HFFc6 (cell line): ENCODE data around the gene KLHL22. TPM values are rescaled to one million over a fixed set of nuclear protein-coding genes. Genes with fewer than 3 reads are reported as not detected.
"Not testable (repeated sequence)": the region's sequence is repeated elsewhere in the genome, so short reads cannot be mapped to it uniquely, and the experiment has no call there.

Experiments used
- DNase-seq: peaks from one replicate; pipeline ENCODE4 v3.0.0-alpha.2; 2018
- H3K27ac Mint-ChIP-seq: 2 replicates; pipeline ENCODE4 v1.8.0; 2020; ENCODE audit warnings: mild to moderate bottlenecking, mixed read lengths
- H3K27me3 Mint-ChIP-seq: 2 replicates; pipeline ENCODE4 v1.8.0; 2021; ENCODE audit warnings: mild to moderate bottlenecking, moderate library complexity, mixed read lengths; ENCODE audit not compliant: insufficient read depth
- H3K36me3 Mint-ChIP-seq: 2 replicates; pipeline ENCODE4 v1.8.0; 2021; ENCODE audit warnings: low read depth, mixed read lengths
- H3K4me1 Mint-ChIP-seq: 2 replicates; pipeline ENCODE4 v1.8.0; 2020; ENCODE audit warnings: low read depth, mixed read lengths
- H3K4me3 Mint-ChIP-seq: 2 replicates; pipeline ENCODE4 v1.8.0; 2020; ENCODE audit warnings: mild to moderate bottlenecking, moderate library complexity, mixed read lengths
- H3K9me3 Mint-ChIP-seq: 2 replicates; pipeline ENCODE4 v1.8.0; 2020; ENCODE audit warnings: mild to moderate bottlenecking, mixed read lengths
- long read RNA-seq: library from polyadenylated mRNA; unstranded; transcript quantifications from one replicate; pipeline ENCODE4 v2.0.0, GENCODE V29; 2019
- total RNA-seq, 6 experiments: library from RNA; stranded (reverse); fragmentation: NEBNext Ultra II Directional; extraction: Animal tissue kit (Norgen Biotek cat#: 25700); gene quantifications; 2 replicates in 1 of 6; 3 replicates in 5 of 6; pipeline ENCODE4 v1.2.3, GENCODE V29; 2021
- TF ChIP-seq, protein P1 (sequence below): fragments of 200-600 bp; sonication (generic); IDR thresholded peaks from 2 replicates; pipeline ENCODE4 v1.5.0; 2021; ENCODE audit warnings: antibody characterized with exemption, mild to moderate bottlenecking

The KLHL22 gene, protein sequence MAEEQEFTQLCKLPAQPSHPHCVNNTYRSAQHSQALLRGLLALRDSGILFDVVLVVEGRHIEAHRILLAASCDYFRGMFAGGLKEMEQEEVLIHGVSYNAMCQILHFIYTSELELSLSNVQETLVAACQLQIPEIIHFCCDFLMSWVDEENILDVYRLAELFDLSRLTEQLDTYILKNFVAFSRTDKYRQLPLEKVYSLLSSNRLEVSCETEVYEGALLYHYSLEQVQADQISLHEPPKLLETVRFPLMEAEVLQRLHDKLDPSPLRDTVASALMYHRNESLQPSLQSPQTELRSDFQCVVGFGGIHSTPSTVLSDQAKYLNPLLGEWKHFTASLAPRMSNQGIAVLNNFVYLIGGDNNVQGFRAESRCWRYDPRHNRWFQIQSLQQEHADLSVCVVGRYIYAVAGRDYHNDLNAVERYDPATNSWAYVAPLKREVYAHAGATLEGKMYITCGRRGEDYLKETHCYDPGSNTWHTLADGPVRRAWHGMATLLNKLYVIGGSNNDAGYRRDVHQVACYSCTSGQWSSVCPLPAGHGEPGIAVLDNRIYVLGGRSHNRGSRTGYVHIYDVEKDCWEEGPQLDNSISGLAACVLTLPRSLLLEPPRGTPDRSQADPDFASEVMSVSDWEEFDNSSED
- 10 to 100 TPM; 19.2 to 25.5 (median 21.6) TPM for total RNA-seq
- long read RNA-seq, transcript KLHL22-201 (7 exons, 2,616 nt) = major isoform, 19 of 30 reads
- long read RNA-seq, partial matches to known transcripts = 4 of 30 reads
- long read RNA-seq, other reads (novel, unspliced or antisense) = 7 of 30 reads

DNA sequence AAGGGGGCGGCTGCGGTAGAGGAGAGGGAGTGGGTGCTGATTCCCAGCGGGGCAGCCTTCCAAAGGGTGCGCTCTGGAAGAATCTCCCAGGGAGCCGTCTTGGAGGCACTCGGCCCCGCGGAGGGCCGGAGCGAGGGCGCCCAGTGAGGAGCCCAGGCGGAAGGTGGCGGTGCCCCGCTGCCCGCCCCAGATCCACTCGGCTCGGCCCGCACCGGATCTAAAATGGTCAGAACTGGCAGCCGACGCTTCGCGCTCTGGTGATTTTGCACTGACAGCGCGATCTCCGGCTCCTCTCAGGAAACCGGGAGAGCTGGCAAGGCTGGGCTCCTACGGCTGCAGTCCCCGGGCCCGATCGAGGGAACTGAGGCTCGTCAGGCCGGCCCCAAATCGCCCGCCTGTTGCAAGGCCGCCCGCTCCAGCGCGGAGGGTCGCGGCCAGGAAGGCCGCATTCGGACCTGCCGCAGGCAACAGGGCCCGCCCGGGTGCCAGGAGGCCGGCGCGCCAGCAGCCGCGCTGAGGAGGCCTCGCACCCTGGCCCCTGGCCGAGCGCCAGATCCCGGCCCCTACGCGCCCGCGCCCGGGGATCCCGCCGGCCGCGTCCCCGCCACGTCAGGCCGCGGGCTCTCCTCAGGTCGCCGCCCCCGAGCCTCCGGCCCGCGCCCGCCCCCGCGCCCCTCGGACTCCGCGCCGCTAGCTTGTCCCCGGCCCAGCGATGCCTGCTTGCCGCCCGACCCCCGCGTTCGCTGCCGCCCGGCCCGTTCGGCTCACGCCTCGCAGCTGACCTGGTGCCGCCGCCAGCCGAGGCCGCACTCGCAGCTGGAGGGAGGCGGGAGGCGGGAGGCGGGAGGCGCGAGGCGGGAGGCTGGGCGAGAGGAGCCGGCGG lies at the start of gene KLHL22:
TSS of gene KLHL22 (minus strand) at position 818 of the 883 bp plus-strand sequence. CDS start 6,584 bp downstream, outside the sequence.
- Mint-ChIP-seq H3K9me3 (no peaks in the 10 kb centered on the region), H3K4me1 (peaks cover 19% of the 10 kb centered on the region), H3K4me3 (peak within 1 kb of the TSS; percentile 93), H3K27me3 (no peaks in the 10 kb centered on the region; the same call in none of the 2 replicates), H3K36me3 (peaks cover 6% of the 10 kb centered on the region; the same call in 1 of the 2 replicates), H3K27ac (peak within 1 kb of the TSS; percentile 91)
- TF ChIP-seq, protein P1, sequence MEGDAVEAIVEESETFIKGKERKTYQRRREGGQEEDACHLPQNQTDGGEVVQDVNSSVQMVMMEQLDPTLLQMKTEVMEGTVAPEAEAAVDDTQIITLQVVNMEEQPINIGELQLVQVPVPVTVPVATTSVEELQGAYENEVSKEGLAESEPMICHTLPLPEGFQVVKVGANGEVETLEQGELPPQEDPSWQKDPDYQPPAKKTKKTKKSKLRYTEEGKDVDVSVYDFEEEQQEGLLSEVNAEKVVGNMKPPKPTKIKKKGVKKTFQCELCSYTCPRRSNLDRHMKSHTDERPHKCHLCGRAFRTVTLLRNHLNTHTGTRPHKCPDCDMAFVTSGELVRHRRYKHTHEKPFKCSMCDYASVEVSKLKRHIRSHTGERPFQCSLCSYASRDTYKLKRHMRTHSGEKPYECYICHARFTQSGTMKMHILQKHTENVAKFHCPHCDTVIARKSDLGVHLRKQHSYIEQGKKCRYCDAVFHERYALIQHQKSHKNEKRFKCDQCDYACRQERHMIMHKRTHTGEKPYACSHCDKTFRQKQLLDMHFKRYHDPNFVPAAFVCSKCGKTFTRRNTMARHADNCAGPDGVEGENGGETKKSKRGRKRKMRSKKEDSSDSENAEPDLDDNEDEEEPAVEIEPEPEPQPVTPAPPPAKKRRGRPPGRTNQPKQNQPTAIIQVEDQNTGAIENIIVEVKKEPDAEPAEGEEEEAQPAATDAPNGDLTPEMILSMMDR = no peak
- no peak for DNase-seq

DNA sequence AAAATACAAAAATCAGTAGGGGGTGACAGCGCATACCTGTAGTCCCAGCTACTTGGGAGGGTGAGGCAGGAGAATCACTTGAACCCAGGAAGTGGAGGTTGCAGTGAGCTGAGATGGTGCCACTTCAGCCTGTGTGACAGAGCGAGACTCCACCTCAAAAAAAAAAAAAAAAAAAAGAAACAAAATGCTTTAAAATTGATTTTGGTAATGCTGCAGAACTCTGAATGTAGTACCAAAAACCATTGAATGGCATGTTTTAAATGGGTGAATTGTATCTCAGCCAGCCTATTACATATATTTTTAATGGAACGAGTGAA lies 49.7 kb upstream of the KLHL22 start:
- H3K36me3 Mint-ChIP-seq = peaks cover 47% of the 10 kb centered on the region
- H3K27me3 Mint-ChIP-seq, H3K27ac Mint-ChIP-seq, H3K4me3 Mint-ChIP-seq, DNase-seq, H3K9me3 Mint-ChIP-seq: not testable (repeated sequence)
- peaks cover 58% of the 10 kb centered on the region for H3K4me1 Mint-ChIP-seq

DNA sequence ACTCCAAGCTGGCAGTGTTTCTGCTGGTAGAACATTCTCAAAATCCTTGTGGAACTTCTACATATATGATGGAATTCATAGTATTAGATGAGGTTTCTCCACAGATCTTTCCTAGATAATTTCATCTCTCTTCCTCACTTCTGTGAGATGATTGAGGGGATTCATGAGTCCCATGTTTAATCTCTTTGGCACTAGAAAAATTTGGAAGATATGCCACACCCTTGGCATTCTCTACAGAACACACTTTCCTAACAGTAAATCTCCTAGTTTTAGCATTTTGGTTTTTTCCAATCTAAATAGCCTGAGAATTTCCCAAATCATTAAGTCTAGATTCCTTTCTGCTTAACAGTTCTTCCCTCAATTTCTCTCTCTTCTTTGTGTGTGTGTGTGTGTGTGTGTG lies 47.1 kb upstream of the KLHL22 start:
- peaks cover 51% of the 10 kb centered on the region for H3K36me3 Mint-ChIP-seq

DNA sequence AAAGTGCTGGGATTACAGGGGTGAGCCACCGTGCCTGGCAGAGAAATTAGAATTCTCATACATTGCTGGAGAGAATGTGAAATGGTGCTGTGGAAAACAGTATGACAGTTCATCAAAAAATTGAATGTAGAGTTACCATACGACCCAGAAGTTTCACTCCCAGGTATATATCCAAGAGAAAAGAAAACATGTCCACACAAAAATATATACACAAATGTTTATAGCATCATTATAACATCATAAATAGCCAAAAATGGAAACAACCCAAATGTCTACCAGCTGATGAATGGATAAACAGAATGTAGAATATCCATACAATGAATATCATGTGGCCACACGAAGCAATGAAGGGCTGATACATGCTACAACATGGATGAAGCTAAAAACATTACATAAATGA lies 46.5 kb upstream of the KLHL22 start:
- Mint-ChIP-seq H3K36me3 (peaks cover 55% of the 10 kb centered on the region), H3K4me1 (peaks cover 43% of the 10 kb centered on the region), H3K4me3 (no peak overlapping the region), H3K9me3 (no peaks in the 10 kb centered on the region), H3K27ac (peak overlapping the region; percentile 68; the same call in 1 of the 2 replicates), H3K27me3 (peaks cover 1% of the 10 kb centered on the region)
- TF ChIP-seq, protein P1 = no peak
- DNase-seq = no peak

More for the DNA sequence above, 47.1 kb upstream of the KLHL22 start:
- Mint-ChIP-seq H3K4me1 (peaks cover 43% of the 10 kb centered on the region), H3K4me3 (peak overlapping the region; percentile 9; the same call in 1 of the 2 replicates), H3K27ac (peak overlapping the region; percentile 68), H3K27me3 (peaks cover 1% of the 10 kb centered on the region), H3K9me3 (no peaks in the 10 kb centered on the region)
- TF ChIP-seq, protein P1 = no peak
- DNase-seq = peak; percentile 27

DNA sequence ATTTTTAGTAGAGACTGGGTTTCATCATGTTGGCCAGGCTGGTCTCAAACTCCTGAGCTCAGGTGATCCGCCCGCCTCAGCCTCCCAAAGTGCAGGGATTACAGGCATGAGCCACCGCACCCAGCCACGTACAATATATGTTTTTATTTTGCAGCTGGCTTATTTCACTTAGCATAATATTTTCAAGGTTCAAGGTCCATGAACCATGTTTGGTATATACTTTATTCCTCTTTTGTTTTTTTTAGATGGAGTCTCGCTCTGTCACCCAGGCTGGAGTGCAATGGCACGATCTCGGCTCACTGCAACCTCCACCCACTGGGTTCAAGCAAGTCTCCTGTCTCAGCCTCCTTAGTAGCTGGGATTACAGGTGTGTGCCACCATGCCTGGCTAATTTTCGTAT lies 43.3 kb upstream of the KLHL22 start:
- peaks cover 57% of the 10 kb centered on the region for H3K36me3 Mint-ChIP-seq
- not testable (repeated sequence) for H3K27ac Mint-ChIP-seq, H3K9me3 Mint-ChIP-seq, DNase-seq, H3K4me3 Mint-ChIP-seq
- H3K4me1 Mint-ChIP-seq = peaks cover 50% of the 10 kb centered on the region
- H3K27me3 Mint-ChIP-seq = peaks cover 11% of the 10 kb centered on the region

DNA sequence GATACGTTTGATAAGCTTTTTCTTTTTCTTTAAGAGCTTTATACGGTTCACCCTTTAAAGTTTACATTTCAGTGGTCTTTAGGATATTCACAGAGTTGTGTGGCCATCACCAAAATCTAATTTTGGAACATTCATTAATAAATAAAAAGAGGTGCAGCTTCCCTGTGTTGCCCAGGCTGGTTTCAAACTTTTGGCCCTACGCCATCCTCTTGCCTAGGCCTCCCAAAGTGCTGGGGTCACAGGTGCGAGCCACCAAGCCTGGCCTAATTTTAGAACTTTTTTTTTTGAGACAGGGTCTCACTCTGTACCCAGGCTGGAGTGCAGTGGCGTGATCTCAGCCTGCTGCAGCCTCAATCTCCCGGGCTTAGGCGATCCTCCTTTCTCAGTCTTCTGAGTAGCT lies 42.4 kb upstream of the KLHL22 start:
- Mint-ChIP-seq H3K9me3 (no peaks in the 10 kb centered on the region), H3K4me1 (peaks cover 52% of the 10 kb centered on the region), H3K27me3 (peaks cover 11% of the 10 kb centered on the region), H3K27ac (peak overlapping the region; percentile 14; the same call in 1 of the 2 replicates), H3K4me3 (no peak overlapping the region), H3K36me3 (peaks cover 53% of the 10 kb centered on the region)
- TF ChIP-seq, protein P1 = no peak
- DNase-seq = no peak
